Measurements from ENCODE around the gene ZNF253.
"Not testable (repeated sequence)": the region's sequence is repeated elsewhere in the genome, so short reads cannot be mapped to it uniquely, and the experiment has no call there.

The ZNF253 gene

DNA sequence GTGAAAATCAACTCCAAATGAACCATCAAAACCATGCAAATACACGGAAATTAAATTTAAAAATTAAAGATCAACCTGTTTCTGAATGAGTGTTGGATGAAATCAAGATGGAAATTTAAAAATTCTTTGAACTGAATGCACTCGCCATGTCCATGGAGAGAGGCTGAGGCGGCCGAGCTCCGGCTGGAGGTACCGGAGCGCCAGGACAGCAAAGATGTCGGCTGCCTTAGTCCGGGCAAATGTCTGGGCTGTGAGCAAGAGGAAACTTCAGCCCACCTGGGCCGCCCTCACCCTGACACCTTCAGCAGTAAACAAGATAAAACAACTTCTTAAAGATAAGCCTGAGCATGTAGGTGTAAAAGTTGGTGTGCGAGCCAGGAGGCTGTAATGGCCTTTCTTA, 38.8 kb upstream of the ZNF253 start:
- TF ChIP-seq, protein P1, sequence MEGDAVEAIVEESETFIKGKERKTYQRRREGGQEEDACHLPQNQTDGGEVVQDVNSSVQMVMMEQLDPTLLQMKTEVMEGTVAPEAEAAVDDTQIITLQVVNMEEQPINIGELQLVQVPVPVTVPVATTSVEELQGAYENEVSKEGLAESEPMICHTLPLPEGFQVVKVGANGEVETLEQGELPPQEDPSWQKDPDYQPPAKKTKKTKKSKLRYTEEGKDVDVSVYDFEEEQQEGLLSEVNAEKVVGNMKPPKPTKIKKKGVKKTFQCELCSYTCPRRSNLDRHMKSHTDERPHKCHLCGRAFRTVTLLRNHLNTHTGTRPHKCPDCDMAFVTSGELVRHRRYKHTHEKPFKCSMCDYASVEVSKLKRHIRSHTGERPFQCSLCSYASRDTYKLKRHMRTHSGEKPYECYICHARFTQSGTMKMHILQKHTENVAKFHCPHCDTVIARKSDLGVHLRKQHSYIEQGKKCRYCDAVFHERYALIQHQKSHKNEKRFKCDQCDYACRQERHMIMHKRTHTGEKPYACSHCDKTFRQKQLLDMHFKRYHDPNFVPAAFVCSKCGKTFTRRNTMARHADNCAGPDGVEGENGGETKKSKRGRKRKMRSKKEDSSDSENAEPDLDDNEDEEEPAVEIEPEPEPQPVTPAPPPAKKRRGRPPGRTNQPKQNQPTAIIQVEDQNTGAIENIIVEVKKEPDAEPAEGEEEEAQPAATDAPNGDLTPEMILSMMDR (IDR thresholded peaks at IDR 0.05; ENCODE audit: extremely low read depth, missing control alignments), result no peak
- DNase-seq (ENCODE audit: low spot score), result no peak

- TF ChIP-seq, protein P1 (IDR thresholded peaks at IDR 0.05; ENCODE audit: extremely low read depth, missing control alignments), result no peak
- no peak for DNase-seq (ENCODE audit: low spot score)
Observed at GRCh38 chr19:19835560-19836038, 30.1 kb upstream of the ZNF253 start.

DNA sequence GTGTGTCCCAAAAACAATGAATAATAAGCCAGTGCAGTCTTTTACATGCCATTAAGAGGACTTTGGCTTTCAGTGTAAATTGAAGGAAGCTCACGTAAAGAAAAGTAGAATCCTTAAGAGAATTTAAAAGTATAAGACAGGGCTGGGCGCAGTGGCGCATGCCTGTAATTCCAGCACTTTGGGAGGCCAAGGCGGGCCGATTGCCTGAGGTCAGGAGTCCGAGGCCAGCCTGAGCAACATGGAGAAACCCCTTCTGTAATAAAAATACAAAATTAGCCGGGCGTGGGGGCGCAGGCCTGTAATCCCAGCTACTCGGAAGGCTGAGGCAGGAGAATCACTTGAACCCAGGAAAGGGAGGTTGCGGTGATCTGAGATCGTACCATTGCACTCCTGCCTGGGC, 17.9 kb upstream of the ZNF253 start:
- TF ChIP-seq, protein P1 (IDR thresholded peaks at IDR 0.05; ENCODE audit: extremely low read depth, missing control alignments), result no peak
- no peak for DNase-seq (ENCODE audit: low spot score)

- TF ChIP-seq, protein P1 (IDR thresholded peaks at IDR 0.05; ENCODE audit: extremely low read depth, missing control alignments), result no peak
Observed at GRCh38 chr19:19849056-19849455, 16.6 kb upstream of the ZNF253 start.

GRCh38 chr19:19851740-19852139, 13.9 kb upstream of the ZNF253 start:
- DNase-seq (ENCODE audit: low spot score), result not testable (repeated sequence)

More at GRCh38 chr19:19849056-19849455, 16.6 kb upstream of the ZNF253 start:
- no peak for DNase-seq (ENCODE audit: low spot score)

- no peak for DNase-seq (ENCODE audit: low spot score)
- TF ChIP-seq, protein P1 (IDR thresholded peaks at IDR 0.05; ENCODE audit: extremely low read depth, missing control alignments), result no peak
Observed at GRCh38 chr19:19858751-19859150, 6.9 kb upstream of the ZNF253 start.

- TF ChIP-seq, protein P1 (IDR thresholded peaks at IDR 0.05; ENCODE audit: extremely low read depth, missing control alignments), result no peak
- peak; percentile 9 for DNase-seq (ENCODE audit: low spot score)
Observed at GRCh38 chr19:19860756-19861390, 4.8 kb upstream of the ZNF253 start.
